Activated gamma-delta T cell (primary cell): ENCODE data around the gene MBNL1.
"Not testable (repeated sequence)": the region's sequence is repeated elsewhere in the genome, so short reads cannot be mapped to it uniquely, and the experiment has no call there.

Experiments used
- DNase-seq: peaks from one replicate; lab custom pipeline; 2025; lab: John Stamatoyannopoulos, UW

The MBNL1 gene

DNA sequence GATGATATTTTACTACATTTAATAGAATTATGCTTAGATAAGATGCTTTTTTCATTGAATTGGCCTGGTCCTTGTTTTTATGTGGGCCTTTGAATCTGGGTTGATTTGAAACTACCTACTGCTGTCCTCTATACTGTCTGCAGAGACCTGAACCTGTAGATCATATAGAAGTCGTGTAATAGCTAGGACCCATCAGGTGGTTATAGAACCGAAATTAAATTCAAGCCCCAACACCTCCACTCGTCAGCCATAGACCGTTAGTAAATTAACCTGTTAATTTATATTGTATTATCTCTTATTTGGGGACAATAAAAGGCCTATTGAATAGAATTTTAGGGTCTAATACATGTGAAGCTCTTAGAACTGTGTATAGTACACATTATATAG lies 108.4 kb downstream of the MBNL1 start:
- no peak for DNase-seq

DNA sequence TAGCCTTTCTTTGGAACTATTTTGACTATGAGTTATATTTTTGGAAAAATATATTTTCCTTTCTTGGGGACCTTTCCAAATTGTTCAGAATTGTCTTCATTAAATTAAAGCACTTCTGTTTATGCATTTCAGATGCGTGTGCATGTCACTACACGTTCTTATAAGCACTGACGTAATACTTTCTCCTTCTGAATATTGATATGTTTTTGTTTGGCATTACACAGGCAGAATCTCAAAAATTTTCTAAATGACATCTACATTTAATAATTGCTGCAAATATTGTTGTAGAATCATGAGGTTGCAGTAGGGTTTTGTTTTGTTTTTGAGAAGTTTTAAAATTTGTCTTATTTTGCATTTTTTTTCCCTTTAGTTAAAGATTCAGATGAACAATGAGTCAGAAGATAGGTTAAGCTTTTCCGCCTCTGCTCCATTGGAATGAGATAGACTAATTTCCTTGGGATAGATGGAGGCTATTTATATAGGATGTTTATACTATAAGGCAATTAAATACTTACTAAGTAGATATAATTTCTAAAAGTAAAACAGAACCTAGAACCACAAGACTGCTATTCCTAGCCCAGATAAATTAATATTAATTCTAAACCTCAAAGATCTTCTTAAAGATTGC lies 110.8 kb downstream of the MBNL1 start:
- DNase-seq = no peak

DNA sequence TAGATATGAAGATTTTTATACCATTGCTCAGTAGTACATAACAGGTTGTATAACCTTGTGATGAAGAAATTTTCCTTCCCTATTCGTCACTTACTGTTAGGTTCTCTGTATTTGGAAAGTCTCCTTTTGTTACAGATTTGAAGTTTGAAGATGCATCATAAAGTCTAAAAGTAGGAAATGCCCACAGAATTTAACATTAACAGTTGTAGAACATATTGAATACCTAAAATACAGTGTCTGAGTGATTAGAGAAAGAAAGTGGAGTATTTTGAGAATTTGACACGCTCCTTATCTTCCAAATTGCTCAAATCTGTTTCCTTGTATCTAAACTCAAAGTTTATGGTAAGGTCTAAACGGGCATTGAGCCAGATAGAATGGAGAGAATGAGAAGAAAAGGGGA lies 111.3 kb downstream of the MBNL1 start:
- no peak for DNase-seq

DNA sequence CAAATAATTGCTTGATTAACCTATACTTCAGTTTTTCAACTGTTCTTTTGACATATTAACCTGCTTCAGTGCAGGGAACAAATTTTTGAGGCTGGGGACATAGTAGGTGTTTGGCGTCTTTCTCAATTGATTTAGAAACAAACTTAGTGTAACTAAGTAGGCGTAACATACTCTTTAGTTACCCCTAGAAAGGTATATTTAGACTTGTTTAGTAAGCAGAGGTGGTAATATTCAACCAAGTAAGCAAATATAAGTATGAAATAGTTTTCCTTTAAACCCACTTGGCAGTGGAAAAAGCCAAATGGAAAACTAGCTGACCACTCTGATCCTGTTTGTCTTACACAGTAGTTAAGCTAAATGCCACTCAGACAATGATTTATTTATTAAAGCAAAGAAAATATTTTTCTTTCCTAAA lies 113.2 kb downstream of the MBNL1 start:
- DNase-seq = no peak

DNA sequence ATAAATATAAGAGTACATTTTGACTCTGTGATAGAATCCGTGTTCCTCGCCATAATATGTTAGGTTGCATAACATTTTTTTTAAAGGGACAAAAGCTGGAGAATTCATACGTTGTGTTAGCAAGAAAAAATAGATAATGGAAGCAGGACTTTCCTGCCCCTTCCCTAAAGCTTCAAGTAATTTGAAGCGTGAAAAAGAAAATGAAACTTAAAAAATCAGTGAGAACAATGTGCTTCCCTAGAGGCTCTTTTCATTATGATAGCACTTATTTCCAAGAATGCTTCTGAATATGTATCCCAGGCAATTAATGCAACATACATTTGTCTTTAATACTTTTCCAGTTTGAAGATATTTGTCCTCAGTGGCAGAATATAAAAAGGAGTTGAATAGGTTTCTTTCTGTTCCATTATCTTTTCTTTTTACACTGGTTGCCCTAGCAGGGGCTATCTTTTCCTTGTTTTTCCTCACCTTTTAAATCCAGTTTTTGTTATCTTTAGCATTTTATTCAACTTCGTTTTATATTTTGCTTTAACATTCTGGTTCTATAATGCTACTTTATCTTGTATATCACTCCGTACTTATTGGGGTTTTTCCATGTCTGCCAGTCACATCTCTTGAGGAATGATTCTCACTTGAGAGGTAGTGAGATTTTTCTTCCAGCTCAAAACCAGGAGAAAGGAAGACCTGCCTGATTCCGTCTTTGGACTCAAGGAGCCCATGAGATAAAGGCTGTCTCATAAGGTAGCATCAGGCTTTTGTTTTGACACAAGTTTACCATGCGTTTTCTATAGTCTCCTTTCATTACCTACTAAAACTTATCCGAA lies 113.8 kb downstream of the MBNL1 start:
- DNase-seq = no peak

DNA sequence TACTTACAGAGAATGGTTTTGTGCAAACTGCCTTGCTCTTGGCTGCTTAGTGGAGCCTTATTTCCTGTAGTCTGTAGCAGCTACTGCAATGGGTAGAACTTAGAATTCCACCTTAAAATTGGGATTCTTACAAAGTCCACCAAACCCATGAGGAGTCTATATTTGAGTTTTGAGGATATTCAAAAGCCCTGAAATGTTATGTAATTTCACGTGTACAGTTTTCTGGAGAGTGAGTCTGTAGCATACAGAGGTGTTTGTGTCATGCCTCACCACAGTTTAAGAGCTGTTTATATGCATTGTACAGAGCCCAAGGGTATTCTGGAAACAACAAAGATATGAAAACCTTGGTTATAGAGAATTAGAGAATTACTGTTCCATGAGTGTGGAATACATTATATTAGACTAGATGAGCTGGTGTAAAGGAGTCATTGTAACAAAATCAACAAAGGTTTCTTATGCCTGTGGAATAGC lies 114.4 kb downstream of the MBNL1 start:
- no peak for DNase-seq

DNA sequence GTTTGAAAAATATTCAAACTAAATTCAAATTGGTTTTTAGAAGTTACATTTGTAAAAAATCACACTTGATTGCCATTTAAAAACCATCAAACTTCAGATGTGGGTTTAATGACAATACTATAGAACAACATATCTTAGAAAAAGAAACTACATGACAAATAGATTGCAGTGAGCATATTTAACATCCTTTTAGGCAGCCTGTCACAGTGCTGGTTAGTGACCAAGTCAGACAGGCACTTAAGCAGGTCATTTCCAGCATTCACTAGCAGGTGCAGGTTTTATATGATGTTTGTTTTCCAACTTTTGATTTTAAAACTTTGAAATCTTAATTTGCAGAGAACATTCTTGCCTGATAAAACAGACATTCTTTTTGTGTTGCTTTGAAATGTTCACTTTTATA lies 115.7 kb downstream of the MBNL1 start:
- no peak for DNase-seq

DNA sequence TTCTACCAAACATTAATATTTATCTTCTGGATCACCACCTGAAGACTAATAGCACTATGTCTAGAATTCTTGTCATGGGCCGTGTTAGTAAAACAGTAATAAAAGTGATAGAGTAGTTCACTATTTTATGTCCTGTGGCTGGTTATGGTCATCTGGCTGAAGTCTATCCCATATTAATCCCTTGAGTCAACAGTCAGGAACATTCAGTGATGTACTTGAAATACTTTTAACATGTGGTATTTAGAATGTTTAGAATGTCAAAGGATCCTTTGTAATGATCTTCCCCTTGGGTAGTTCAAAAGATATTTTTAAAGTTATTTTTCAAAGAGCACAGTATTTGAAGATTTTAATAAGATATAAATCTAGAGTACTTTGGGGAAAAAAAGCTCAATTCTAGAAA lies 117.0 kb downstream of the MBNL1 start:
- DNase-seq = no peak

DNA sequence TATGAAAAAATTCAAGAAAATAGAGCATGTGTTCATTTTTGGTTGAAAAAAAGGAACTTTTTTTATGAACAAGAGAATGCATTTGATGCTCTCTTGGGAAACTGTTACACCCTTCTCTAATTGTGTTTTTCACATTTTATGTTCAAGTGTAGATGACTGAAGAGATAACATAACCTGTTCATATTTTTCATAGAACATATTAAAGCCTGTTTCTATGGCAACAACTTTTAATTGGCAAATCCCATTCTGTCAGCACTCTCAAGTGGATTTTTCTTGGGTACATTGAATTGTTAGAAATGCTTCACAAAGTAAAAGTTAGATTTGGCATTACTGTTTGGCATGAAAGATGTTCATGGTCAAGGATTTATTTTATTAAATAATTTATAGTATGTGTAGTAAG lies 117.5 kb downstream of the MBNL1 start:
- DNase-seq = no peak

DNA sequence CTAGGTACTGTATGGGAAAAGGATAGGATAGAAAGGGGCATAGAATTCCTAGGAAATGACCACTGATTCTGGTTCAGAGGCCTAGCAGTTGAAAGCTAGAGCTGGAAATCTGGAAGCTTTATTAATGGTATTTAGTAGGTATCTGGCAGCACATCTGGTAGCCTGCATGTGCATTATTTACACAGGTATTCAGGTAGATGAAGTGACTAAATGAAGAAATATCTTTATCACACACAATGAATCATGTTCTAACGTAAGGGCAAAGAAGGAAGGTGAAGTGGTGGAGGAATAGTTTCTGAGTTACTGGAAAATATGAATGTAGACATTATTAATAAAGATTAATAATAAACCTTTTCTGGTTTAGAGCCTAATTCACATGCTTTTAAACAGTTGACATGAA lies 119.9 kb downstream of the MBNL1 start:
- no peak for DNase-seq

DNA sequence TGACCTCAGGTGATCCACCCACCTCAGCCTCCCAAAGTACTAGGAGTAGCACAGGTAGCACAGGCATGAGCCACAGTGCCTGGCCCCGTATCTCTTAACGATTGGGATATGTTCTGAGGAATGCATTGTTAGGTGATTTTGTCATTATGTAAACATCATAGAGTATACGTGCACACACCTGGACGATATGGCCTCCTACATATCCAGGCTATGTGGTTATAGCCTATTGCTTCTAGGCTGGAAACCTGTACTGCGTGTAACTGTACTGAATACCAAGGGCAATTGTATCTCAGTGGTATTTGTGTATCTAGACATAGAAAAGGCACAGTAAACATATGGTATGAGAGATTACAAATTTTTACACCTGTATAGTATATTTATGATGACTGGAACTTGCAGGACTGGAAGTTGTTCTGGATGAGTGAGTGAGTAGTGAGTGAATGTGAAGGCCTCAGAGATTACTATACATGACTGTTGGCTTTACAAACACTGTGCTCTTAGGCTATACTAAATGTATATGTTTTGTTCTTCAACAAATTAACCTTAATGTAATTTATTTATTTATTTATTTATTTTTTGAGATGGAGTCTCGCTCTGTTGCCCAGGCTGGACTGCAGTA lies 120.7 kb downstream of the MBNL1 start:
- DNase-seq = no peak

DNA sequence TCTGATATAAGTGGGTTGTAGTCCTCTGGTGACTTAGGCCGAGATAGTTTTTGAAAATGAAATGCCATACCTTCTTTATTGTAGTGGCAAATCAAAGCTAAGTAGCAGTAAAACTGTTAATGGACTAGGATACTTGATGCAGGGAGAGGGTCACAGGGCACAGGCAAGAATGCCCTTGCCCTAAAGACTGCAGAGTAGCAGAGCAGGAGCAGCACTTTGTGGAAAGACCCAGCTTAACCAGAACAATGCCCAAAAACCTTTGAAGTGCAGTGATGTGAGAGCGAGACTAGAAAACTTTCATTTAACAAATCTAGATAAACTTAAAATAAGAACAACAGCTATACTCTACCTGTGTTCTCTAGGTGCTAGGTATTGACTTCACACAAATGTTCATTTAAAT lies 121.9 kb downstream of the MBNL1 start:
- DNase-seq = no peak

DNA sequence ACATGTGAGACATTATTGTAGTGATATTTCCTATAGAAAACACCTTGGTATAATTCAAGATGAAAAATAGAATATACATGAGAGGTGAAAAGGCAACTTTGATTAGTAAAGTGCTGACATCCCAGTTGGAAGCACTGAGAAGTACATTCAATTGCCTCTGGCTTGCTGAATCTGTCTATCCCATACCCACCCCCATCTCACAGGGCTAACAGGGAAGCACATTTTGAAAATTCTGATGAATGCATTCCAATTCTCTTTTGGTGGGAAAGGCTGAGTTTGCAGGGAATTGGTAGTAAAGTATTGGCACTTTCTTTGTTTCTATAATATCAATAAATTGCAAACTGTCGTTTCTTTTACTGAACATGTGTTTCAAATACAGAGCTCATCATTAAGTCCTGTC lies 122.9 kb downstream of the MBNL1 start:
- no peak for DNase-seq

DNA sequence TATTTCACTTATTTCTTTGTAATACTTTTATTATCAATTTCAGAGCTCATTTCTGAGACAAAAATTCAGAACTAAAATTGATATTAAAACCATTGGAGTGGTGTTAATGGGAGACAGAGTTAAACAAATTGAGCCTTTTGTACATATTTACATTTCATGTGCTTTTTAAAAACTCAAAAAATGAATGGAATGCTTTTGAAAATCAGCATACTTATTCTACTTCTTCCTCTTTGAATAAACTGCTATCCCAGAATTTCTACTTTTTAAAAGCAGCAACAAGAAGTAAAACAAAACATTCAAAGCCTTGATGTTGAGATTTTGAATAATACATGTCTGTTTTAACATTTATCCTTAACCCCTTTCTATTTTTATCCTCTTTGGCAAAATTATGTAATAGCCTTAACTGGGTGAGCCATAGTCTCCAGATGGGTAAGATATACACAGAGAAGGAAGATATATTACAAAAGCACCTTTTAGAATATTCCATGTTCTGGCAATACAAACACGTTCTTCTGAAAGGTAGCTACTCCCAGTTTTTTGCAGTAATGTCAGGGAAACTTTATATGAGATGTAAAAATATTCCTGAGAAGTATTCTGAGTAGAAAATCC lies 123.6 kb downstream of the MBNL1 start:
- no peak for DNase-seq

DNA sequence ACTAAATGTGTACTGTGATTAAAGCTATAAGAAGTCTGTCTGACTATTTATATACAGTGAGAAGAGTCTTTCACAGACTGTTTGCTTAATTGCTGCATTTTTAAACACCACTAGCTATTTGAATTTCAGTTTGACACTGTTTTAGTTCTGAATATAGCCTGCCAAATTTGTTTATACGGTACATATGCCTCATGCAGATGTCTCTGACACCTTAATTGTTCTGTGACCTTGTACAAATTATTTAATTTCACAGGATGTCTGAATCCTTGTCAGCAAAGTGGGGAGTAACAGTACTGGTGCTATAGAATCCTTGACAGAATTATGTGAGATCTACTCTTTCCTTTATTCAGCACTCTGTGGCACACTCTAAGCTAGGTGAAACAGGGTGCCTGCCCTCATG lies 125.5 kb downstream of the MBNL1 start:
- DNase-seq = no peak

DNA sequence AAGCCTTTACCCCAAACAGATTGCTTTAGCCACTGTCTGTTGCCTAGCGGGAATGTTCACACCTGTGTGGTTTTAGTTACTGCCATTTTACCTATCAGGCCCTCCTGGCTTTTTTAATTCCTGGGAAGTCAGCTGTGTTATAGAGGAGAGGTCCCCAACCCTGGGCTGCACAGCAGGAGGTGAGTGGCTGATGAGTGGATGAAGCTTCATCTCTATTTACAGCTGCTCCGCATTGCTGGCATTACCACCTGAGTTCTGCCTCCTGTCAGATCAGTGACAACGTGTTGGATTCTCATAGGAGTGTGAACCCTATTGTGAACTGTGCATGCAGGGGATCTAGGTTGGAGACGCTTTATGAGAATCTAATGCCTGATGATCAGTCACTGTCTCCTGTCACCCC lies 127.0 kb downstream of the MBNL1 start:
- no peak for DNase-seq

DNA sequence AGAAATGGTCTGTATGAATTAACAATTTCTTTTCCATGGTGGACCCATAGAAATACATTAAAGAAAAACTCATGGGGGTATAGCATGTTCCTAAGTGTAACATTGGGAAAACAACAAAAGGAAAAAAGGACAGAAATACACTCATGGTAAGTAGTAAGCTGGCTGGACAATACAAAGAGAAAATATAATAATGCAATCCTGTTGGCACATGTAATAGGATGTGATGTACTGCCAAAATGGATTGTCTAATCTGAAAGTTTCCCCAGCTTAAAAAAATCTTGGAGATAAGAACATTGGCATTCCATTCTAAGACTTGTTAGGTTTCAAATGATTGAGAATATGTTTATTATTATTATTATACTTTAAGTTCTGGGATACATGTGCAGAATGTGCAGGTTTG lies 128.1 kb downstream of the MBNL1 start:
- DNase-seq = no peak

DNA sequence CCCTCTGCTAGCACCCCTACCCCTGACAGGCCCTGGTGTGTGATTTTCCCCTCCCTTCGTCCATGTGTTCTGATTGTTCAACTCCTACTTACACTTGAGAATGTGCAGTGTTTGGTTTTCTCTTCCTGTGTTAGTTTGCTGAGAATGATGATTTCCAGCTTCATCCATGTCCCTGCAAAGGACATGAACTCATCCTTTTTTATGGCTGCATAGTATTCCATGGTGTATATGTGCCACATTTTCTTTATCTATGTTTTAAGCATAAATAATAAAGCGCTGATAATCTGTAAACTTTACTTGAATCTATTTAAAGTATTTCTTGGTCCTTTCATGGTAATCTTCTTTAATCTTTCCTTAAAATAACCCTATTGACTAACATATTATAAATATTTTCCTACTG lies 128.6 kb downstream of the MBNL1 start:
- not testable (repeated sequence) for DNase-seq

DNA sequence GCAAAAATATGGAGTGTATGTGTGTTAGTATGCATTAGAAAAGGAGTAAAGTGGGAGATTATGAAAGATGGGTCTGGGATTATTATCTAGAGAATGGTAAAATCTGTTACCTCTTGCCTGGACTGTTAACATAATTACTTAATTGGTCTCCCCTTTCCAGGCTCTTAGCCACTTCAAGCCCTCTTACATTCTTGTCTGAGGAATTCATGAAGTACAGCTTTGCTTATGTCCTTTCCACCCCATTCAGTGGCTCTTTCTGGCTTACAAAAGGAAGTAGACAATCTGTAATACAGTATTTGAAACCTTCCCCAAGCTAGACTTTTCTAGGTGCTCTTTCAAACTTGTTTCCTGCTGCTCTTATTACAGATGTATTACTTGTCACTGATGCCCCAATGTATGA lies 129.8 kb downstream of the MBNL1 start:
- no peak for DNase-seq

DNA sequence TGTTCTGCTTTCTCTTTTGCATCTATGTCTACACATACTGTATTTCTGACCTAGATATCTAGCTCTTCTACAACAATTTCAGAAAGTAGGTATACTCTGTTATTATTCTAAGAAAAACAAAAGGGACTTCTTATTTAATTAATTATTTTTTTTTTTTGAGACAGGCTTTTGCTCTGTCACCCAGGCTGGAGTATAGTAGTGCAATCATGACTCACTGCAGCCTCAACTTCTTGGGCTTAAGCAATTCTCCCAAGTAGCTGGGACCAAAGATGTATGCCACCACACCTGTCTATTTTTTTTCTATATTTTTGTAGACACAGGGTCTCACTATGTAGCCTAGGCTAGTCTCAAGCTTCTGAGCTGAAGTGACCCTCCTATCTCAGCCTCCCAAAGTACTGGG lies 130.6 kb downstream of the MBNL1 start:
- no peak for DNase-seq

DNA sequence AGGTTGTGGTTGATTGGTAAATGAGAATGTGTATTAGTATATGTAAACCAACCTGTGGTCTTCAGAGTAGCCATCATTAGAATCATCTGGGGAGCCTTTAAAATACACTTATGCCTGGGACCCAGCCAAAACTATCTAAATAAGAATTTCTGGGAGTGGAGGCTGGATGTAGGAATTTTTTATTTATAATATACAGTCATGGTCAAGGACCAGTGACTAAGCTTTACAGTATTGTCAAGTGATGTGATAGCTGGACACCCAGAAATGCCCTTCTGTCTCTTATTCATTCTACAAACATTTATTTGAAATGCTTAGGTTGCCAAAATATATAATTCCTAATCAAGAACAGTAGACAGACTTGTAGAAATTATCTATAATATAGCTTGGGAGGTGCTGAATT lies 132.2 kb downstream of the MBNL1 start:
- no peak for DNase-seq

DNA sequence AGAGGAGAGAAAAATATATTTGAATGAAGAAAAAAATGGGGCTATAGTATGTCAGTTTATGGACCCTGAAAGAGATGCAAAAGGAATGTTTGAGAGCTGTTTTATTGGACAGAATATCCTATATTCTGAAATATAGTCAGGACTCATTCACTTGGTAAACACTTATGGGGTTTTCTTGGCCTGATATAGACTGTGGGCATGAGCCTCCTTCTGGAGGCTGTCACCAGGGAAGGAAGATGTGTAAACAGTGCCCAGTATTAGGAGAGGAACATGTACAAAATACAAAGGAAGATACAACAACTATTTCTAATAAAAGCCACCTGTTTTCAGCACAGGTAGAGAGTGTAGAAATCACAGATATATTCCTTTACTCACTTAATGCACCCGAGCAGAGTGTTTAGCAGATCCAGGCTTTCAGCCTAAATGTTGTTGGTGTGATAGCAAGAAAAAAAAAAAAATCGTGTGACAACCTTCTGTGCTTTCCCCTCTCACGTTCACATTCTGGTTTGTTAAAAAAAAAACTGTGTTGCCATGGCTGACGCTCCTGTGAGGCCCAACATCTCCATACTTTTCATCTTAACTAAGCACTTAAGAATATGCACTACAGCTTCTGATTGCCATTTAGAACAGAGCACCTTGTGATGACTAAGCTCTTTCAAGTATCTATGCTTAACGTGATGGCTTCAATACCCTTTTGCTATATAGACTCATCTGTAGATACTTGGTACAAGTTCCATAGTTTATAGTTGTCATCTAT lies 134.1 kb downstream of the MBNL1 start:
- DNase-seq = no peak
